Measurements from ENCODE around the gene EPHB2.

The EPHB2 gene

GRCh38 chr1:22970096-22970495, 259.5 kb downstream of the EPHB2 start:
- Histone ChIP-seq H4K20me1 (no peaks in the 10 kb centered on the region), H3K9ac (no peak overlapping the region), H3K27ac (no peak overlapping the region), H3K4me2 (no peak overlapping the region), H3K9me3 (replicated peaks in 1 of 11) (peaks cover 0 to 13% (median 11%) of the 10 kb centered on the region in 11 experiments; a peak in 17 of 22 replicates), H3K27me3 (peaks cover 0 to 7% (median 0%) of the 10 kb centered on the region in 11 experiments; a peak in 1 of 22 replicates), H3K4me3 (no peak overlapping the region), H3K36me3 (no peaks in the 10 kb centered on the region), H3K4me1 (peaks cover 0 to 1% (median 0%) of the 10 kb centered on the region in 10 experiments; a peak in 2 of 20 replicates)
- TF ChIP-seq Cebpa-rat (IDR thresholded peaks at IDR 0.05), result no peak
